AG04449 (cell line): ENCODE results near the gene KCND2.

Experiments
- CTCF ChIA-PET: fragments of 350-600 bp; formaldehyde crosslinking; extraction: SDS; loops from one replicate; lab custom pipeline; 2021; ENCODE audit warnings: antibody characterized with exemption; lab: Yijun Ruan, JAX
- POLR2A ChIA-PET: fragments of 400-600, 350-600 bp; formaldehyde crosslinking; extraction: SDS; loops from one replicate; lab custom pipeline; 2020; ENCODE audit warnings: antibody characterized with exemption, inconsistent platforms; lab: Yijun Ruan, JAX
- DNase-seq: peaks from one replicate; pipeline ENCODE4 v3.0.0-alpha.2; 2010; ENCODE audit warnings: low read depth, low spot score
- H3K4me3 ChIP-seq: 2 replicates; pipeline ENCODE4 v1.5.1; 2011; ENCODE audit warnings: low read depth, mild to moderate bottlenecking, control low read depth, low read length
- TF ChIP-seq, protein P1 (sequence below): IDR thresholded peaks from one replicate; pipeline ENCODE4 v1.5.1; 2011; ENCODE audit warnings: mild to moderate bottlenecking, moderate library complexity, low read length, control low read depth, inconsistent platforms; ENCODE audit not compliant: insufficient read depth; ENCODE audit errors: missing control alignments

KCND2 gene

DNA sequence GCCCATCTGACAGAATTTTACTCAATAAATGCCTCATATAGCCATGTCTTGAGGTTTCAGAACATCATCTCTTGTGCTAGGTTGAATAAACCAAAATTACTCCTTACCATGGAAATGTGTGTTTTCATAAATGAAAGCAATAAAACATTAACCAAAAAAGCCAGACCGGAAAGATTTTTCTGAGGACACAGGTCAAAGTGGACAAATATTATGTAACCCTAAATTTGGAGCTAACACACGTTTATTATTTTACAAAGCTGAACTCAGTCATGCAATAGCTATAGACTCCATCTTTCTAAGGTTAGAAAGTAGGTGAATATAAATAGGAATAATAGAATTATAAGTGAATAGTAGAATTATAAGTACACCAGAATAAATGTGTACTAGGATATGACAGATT lies 315.9 kb downstream of the KCND2 start:
- POLR2A ChIA-PET, result no interaction called here
- CTCF ChIA-PET, result no interaction called here
- no peak overlapping the region for H3K4me3 ChIP-seq
- TF ChIP-seq, protein P1, sequence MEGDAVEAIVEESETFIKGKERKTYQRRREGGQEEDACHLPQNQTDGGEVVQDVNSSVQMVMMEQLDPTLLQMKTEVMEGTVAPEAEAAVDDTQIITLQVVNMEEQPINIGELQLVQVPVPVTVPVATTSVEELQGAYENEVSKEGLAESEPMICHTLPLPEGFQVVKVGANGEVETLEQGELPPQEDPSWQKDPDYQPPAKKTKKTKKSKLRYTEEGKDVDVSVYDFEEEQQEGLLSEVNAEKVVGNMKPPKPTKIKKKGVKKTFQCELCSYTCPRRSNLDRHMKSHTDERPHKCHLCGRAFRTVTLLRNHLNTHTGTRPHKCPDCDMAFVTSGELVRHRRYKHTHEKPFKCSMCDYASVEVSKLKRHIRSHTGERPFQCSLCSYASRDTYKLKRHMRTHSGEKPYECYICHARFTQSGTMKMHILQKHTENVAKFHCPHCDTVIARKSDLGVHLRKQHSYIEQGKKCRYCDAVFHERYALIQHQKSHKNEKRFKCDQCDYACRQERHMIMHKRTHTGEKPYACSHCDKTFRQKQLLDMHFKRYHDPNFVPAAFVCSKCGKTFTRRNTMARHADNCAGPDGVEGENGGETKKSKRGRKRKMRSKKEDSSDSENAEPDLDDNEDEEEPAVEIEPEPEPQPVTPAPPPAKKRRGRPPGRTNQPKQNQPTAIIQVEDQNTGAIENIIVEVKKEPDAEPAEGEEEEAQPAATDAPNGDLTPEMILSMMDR, result no peak
- no peak for DNase-seq

GRCh38 chr7:120600607-120601006 lies 327.6 kb downstream of the KCND2 start:
- ChIA-PET POLR2A (no interaction called here), CTCF (no interaction called here)
- TF ChIP-seq, protein P1, result no peak
- DNase-seq, result no peak
- H3K4me3 ChIP-seq, result no peak overlapping the region

DNA sequence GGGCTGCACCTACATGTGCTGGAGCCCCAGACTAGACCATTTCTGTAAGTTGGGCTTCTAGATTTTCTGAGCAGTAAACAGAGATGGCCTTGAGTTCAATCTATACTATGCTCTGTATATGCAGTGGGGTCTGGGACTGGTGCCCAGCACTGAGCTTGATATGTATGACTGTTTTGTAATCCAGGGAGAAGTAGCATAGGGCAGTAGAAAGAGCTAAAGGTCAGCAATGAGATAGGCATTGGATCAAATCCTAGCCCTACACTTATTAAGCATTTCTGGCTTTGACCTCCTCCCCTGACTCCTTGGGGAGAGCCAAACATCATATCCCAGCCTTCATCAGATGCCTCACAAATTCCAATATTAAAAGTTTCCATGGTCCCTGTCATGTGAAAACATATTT lies 330.4 kb downstream of the KCND2 start:
- ChIA-PET CTCF (no interaction called here), POLR2A (no interaction called here)
- TF ChIP-seq, protein P1, result no peak
- no peak overlapping the region for H3K4me3 ChIP-seq
- DNase-seq, result no peak

DNA sequence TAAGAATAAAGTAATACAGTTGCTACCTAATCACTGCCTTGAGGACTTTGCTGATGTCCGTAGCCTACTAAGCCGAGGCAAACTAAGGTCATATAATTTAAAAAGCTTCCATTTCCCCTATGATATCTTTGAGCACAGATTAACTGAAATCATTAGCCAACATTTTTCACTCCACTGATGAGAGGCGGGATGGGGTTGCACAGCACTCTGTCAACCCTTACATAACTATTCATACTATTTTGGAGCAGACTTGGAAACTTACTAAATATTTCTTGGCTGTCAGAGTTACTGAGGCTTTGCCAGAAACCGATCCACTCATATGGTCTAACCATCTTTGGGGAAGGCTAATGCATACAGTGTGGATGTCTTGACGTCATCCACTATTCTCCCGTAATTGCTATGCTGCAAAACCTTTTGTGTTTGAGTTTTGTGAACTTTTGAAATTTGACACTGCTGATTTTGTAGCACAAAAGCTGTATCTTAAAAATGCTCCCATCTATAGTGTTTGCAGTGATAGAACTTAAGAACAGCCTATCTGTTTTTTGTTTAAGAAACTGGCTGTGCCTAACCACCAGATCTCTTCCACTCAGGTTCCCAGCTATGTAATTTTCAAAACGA lies 336.3 kb downstream of the KCND2 start:
- POLR2A ChIA-PET, result no interaction called here
- DNase-seq, result no peak
- CTCF ChIA-PET, result no interaction called here
- no peak overlapping the region for H3K4me3 ChIP-seq
- TF ChIP-seq, protein P1, result no peak

DNA sequence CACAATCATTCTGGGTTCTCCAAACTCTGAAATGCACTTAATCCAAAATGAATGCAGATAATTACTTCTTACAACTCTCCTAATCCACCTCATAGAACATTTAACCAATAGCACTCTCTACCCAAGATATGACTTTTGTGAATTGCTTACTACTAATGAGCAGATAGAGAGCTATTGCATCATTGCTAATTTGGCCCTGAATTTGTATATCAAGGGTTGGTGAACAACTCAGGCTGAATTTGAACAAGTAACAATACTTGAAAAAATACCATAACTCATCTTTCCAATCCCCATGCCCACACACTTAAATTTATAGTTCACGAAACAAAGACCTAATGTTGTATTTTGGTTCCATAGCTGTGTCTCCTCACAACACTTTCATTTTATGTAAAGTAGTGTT lies 339.0 kb downstream of the KCND2 start:
- TF ChIP-seq, protein P1, result no peak
- no peak for DNase-seq
- CTCF ChIA-PET, result no interaction called here
- no peak overlapping the region for H3K4me3 ChIP-seq
- POLR2A ChIA-PET, result no interaction called here

- no peak for DNase-seq
- ChIA-PET CTCF (no interaction called here), POLR2A (no interaction called here)
- no peak overlapping the region for H3K4me3 ChIP-seq
- TF ChIP-seq, protein P1, result no peak
These were observed 342.7 kb downstream of the KCND2 start for GRCh38 chr7:120615703-120616102.
